HepG2 (cell line): Measurements from ENCODE around the gene RPL11. TPM values are rescaled to one million over a fixed set of nuclear protein-coding genes. Genes with fewer than 3 reads are reported as not detected.

Experiments
- AGO2 ChIP-seq: fragments of 200-400 bp; formaldehyde crosslinking; optimal IDR thresholded peaks from 2 replicates; pipeline ENCODE3; 2017; ENCODE audit warnings: mild to moderate bottlenecking, low read depth, low read length, moderate library complexity
- BRF2 ChIP-seq: sonication (generic); formaldehyde crosslinking; IDR thresholded peaks from 2 replicates; pipeline ENCODE4 v1.8.1; 2022; ENCODE audit warnings: mild to moderate bottlenecking, missing genetic modification reagents
- ELF3 ChIP-seq: IDR thresholded peaks from 2 replicates; pipeline ENCODE4 v1.6.1; 2016; ENCODE audit warnings: missing genetic modification reagents, missing compliant biosample characterization
- FOXA3 ChIP-seq: IDR thresholded peaks from 2 replicates; pipeline ENCODE4 v1.6.1; 2016; ENCODE audit warnings: missing genetic modification reagents, missing compliant biosample characterization
- KMT2B ChIP-seq: IDR thresholded peaks from 2 replicates; pipeline ENCODE4 v1.6.1; 2016; ENCODE audit warnings: missing genetic modification reagents, missing compliant biosample characterization
- MAFG ChIP-seq: sonication (generic); formaldehyde crosslinking; IDR thresholded peaks from 2 replicates; pipeline ENCODE4 v1.5.1; 2020; ENCODE audit warnings: mild to moderate bottlenecking, missing genetic modification reagents
- MAFK ChIP-seq, 2 experiments: IDR thresholded peaks in 1 of 2; conservative IDR thresholded peaks in 1 of 2; 2 replicates each; pipeline ENCODE4 v1.6.1; 2011; ENCODE audit warnings: improper control_type of control experiment in 2 of 2, low read length in 2 of 2
- MBNL3 ChIP-seq: fragments of 250-450 bp; sonication (Bioruptor Pico); conservative IDR thresholded peaks from 2 replicates; pipeline ENCODE4 v1.8.0; 2022; ENCODE audit warnings: mild to moderate bottlenecking, inconsistent platforms
- NBN ChIP-seq: fragments of 450-650 bp; conservative IDR thresholded peaks from 2 replicates; pipeline ENCODE4 v1.6.1; 2017
- PAX8 ChIP-seq: sonication (generic); formaldehyde crosslinking; IDR thresholded peaks from 2 replicates; pipeline ENCODE4 v1.8.0; 2022; ENCODE audit warnings: mild to moderate bottlenecking, missing genetic modification reagents, borderline replicate concordance
- PHF8 ChIP-seq: sonication (generic); formaldehyde crosslinking; IDR thresholded peaks from 2 replicates; pipeline ENCODE4 v1.5.0; 2020; ENCODE audit warnings: missing genetic modification reagents
- POGZ ChIP-seq: sonication (generic); formaldehyde crosslinking; IDR thresholded peaks from 2 replicates; pipeline ENCODE4 v1.4.0; 2020; ENCODE audit warnings: mild to moderate bottlenecking, missing genetic modification reagents
- REL ChIP-seq: sonication (generic); formaldehyde crosslinking; conservative IDR thresholded peaks from 2 replicates; pipeline ENCODE4 v1.8.0; 2022; ENCODE audit warnings: mild to moderate bottlenecking, missing genetic modification reagents, moderate library complexity
- SOX6 ChIP-seq, 2 experiments: fragments of 450-650 bp in 1 of 2; sonication (generic) in 1 of 2; formaldehyde crosslinking in 1 of 2; IDR thresholded peaks; 2 replicates each; pipeline versions ENCODE4 v1.4.0 to v1.6.1; 2017 to 2020; ENCODE audit warnings: antibody characterized with exemption in 1 of 2, mild to moderate bottlenecking in 1 of 2, missing genetic modification reagents in 1 of 2
- SUZ12 ChIP-seq: fragments of 150-350 bp; IDR thresholded peaks from 2 replicates; pipeline ENCODE4 v1.6.1; 2014; ENCODE audit warnings: low read depth, low read length
- THAP9 ChIP-seq: sonication (generic); formaldehyde crosslinking; IDR thresholded peaks from 2 replicates; pipeline ENCODE4; 2020; ENCODE audit warnings: missing genetic modification reagents, mild to moderate bottlenecking, borderline replicate concordance
- TSC22D2 ChIP-seq: sonication (generic); formaldehyde crosslinking; IDR thresholded peaks from 2 replicates; pipeline ENCODE4 v1.5.1; 2020; ENCODE audit warnings: missing genetic modification reagents, mild to moderate bottlenecking, borderline replicate concordance
- ZBTB42 ChIP-seq: sonication (generic); formaldehyde crosslinking; IDR thresholded peaks from 2 replicates; pipeline ENCODE4 v1.5.0; 2020; ENCODE audit warnings: mild to moderate bottlenecking, missing genetic modification reagents
- ZFP36L2 ChIP-seq: sonication (generic); formaldehyde crosslinking; IDR thresholded peaks from 2 replicates; pipeline ENCODE4 v1.4.0; 2020; ENCODE audit warnings: missing genetic modification reagents
- ZKSCAN1 ChIP-seq: fragments of 150-350 bp; IDR thresholded peaks from 2 replicates; pipeline ENCODE4 v1.6.1; 2014; ENCODE audit warnings: low read length
- ZNF124 ChIP-seq: sonication (generic); formaldehyde crosslinking; IDR thresholded peaks from 2 replicates; pipeline ENCODE4 v1.4.0; 2020; ENCODE audit warnings: missing genetic modification reagents
- ZNF335 ChIP-seq: sonication (generic); formaldehyde crosslinking; IDR thresholded peaks from 2 replicates; pipeline ENCODE4 v1.4.0; 2020; ENCODE audit warnings: missing genetic modification reagents
- ZNF432 ChIP-seq: sonication (generic); formaldehyde crosslinking; IDR thresholded peaks from 2 replicates; pipeline ENCODE4 v1.5.0; 2020; ENCODE audit warnings: missing genetic modification reagents, mild to moderate bottlenecking, borderline replicate concordance
- ZNF576 ChIP-seq: sonication (generic); formaldehyde crosslinking; IDR thresholded peaks from 2 replicates; pipeline ENCODE4 v1.4.0; 2020; ENCODE audit warnings: mild to moderate bottlenecking, missing genetic modification reagents
- ZNF607 ChIP-seq: sonication (generic); formaldehyde crosslinking; IDR thresholded peaks from 2 replicates; pipeline ENCODE4 v1.5.1; 2020; ENCODE audit warnings: missing genetic modification reagents, mild to moderate bottlenecking, borderline replicate concordance
- ZNF660 ChIP-seq: sonication (generic); formaldehyde crosslinking; IDR thresholded peaks from 2 replicates; pipeline ENCODE4 v1.5.1; 2020; ENCODE audit warnings: mild to moderate bottlenecking, low read depth, missing genetic modification reagents, borderline replicate concordance
- ZNF740 ChIP-seq: sonication (generic); formaldehyde crosslinking; IDR thresholded peaks from 2 replicates; pipeline ENCODE4 v1.4.0; 2020; ENCODE audit warnings: missing genetic modification reagents
- polyA plus RNA-seq, 8 experiments: library from polyadenylated mRNA; depleted of rRNA in 3 of 8; stranded (reverse) in 7 of 8; unstranded in 1 of 8; fragments of >200 nt; fragmentation: Illumina TruSeq in 4 of 8; extraction: Trizol in 4 of 8; gene quantifications; 2 replicates each; pipeline versions ENCODE4 v1.2.1 to v1.2.3, GENCODE V29; 2011 to 2016; ENCODE audit warnings: low read depth in 4 of 8, missing spikeins in 1 of 8, mixed read lengths in 1 of 8; ENCODE audit not compliant: insufficient read depth in 1 of 8
- total RNA-seq, 5 experiments: library from RNA; depleted of rRNA; stranded (reverse); fragments of >200 nt; fragmentation: Illumina TruSeq; extraction: Trizol; gene quantifications; 2 replicates each; pipeline ENCODE4 v1.2.3, GENCODE V29; 2016; ENCODE audit warnings: low read depth in 1 of 5

RPL11 gene
- total and polyA plus RNA-seq, 2 of the 13 experiments (the other 11 are each of a cell fraction or from before 2014, with no cell fraction given): 1,682 to 2,010 TPM

GRCh38 chr1:23743287-23744152 lies 51.9 kb downstream of the RPL11 start, which contains the start of gene ELOA (continued):
- TF ChIP-seq MAFK (conservative IDR thresholded peaks at IDR 0.05 in 1 of 2, IDR thresholded peaks at IDR 0.05 in 1 of 2; ENCODE audit: low read length in 2 of 2): no peak
- no peak for TF ChIP-seq ZNF576 (CRISPR knock-in tag)
- TF ChIP-seq ZNF335 (CRISPR knock-in tag): no peak
- TF ChIP-seq MAFG (CRISPR knock-in tag): 0 out of 2 replicates have a peak, but pooled peaks have one; percentile 14
- no peak for TF ChIP-seq NBN
- no peak for TF ChIP-seq ZKSCAN1
- TF ChIP-seq REL (CRISPR knock-in tag): no peak
- TF ChIP-seq ZBTB42 (CRISPR knock-in tag): no peak
- TF ChIP-seq ZNF740 (CRISPR knock-in tag): no peak; the same call in 1 of the 2 replicates
- peak; percentile 79; the same call in 1 of the 2 replicates for TF ChIP-seq KMT2B (CRISPR knock-in tag)
- TF ChIP-seq ZFP36L2 (CRISPR knock-in tag): no peak
- TF ChIP-seq ELF3 (CRISPR knock-in tag): peak; percentile 70; the same call in 1 of the 2 replicates
- no peak for TF ChIP-seq TSC22D2
- TF ChIP-seq THAP9 (CRISPR knock-in tag): peak; percentile 61; the same call in 1 of the 2 replicates
- no peak for TF ChIP-seq MBNL3
- no peak for TF ChIP-seq SOX6 (IDR thresholded peaks at IDR 0.05)
- no peak for TF ChIP-seq SOX6 (CRISPR knock-in tag; IDR thresholded peaks at IDR 0.05)
- TF ChIP-seq ZNF124 (CRISPR knock-in tag): 0 out of 2 replicates have a peak, but pooled peaks have one; percentile 42
- TF ChIP-seq PHF8 (CRISPR knock-in tag): peak; percentile 99
- TF ChIP-seq FOXA3 (CRISPR knock-in tag): peak; percentile 29; the same call in 1 of the 2 replicates
- peak; percentile 96; the same call in 1 of the 2 replicates for TF ChIP-seq PAX8 (CRISPR knock-in tag)
- TF ChIP-seq ZNF660 (CRISPR knock-in tag): no peak
- no peak for TF ChIP-seq SUZ12
- no peak for TF ChIP-seq BRF2 (CRISPR knock-in tag)
- TF ChIP-seq AGO2: peak; percentile 81
- no peak for TF ChIP-seq ZNF432
- peak; percentile 31; the same call in 1 of the 2 replicates for TF ChIP-seq POGZ (CRISPR knock-in tag)
- peak; percentile 43; the same call in 1 of the 2 replicates for TF ChIP-seq ZNF607 (CRISPR knock-in tag)
